Heart left ventricle (tissue), 16 donors: ENCODE results near the gene ITPR2. TPM values are rescaled to one million over a fixed set of nuclear protein-coding genes. Genes with fewer than 3 reads are reported as not detected.

Source experiments
- ATAC-seq, 4 donors: fragments of 200-7000 bp; cut with Tn5 transposase; one replicate each; pipeline ENCODE4 v1.9.1; 2020 to 2022; ENCODE audit warnings: moderate library complexity in 4 of 4, mild to moderate bottlenecking in 3 of 4, moderate number of reproducible peaks in 1 of 4
- DNase-seq, 5 donors: peaks; one replicate each; pipeline ENCODE4 v3.0.0-alpha.2; 2020
- H3K27ac ChIP-seq, 12 donors: fragments of 200-600 bp; sonication (generic) in 4 of 12; one replicate each; pipeline versions ENCODE4 v1.5.0 to v1.8.0; 2016 to 2022; ENCODE audit warnings: mild to moderate bottlenecking in 2 of 12
- H3K27me3 ChIP-seq, 9 donors: fragments of 200-600 bp; sonication (generic) in 2 of 9; one replicate each; pipeline versions ENCODE4 v1.5.1 to v1.8.0; 2016 to 2022; ENCODE audit warnings: mild to moderate bottlenecking in 3 of 9
- H3K36me3 ChIP-seq, 9 donors: fragments of 200-600 bp; sonication (generic) in 2 of 9; one replicate each; pipeline versions ENCODE4 v1.5.0 to v1.8.0; 2018 to 2022; ENCODE audit warnings: mild to moderate bottlenecking in 2 of 9
- H3K4me1 ChIP-seq, 12 donors: fragments of 200-600 bp; sonication (generic) in 4 of 12; one replicate each; pipeline versions ENCODE4 v1.5.0 to v1.8.0; 2016 to 2022; ENCODE audit warnings: mild to moderate bottlenecking in 3 of 12
- H3K4me3 ChIP-seq, 12 donors: fragments of 200-600 bp; sonication (generic) in 4 of 12; one replicate each; pipeline versions ENCODE4 v1.5.0 to v1.8.0; 2017 to 2022; ENCODE audit warnings: mild to moderate bottlenecking in 9 of 12, moderate library complexity in 4 of 12
- H3K9me3 ChIP-seq, 12 donors: fragments of 200-600 bp; sonication (generic) in 4 of 12; one replicate each; pipeline versions ENCODE4 v1.5.0 to v1.8.0; 2016 to 2022; ENCODE audit warnings: mild to moderate bottlenecking in 1 of 12
- CTCF ChIP-seq, 12 donors: fragments of 200-600 bp; sonication (generic) in 4 of 12; IDR thresholded peaks; one replicate each; pipeline versions ENCODE4 v1.5.0 to v1.8.0; 2018 to 2022; ENCODE audit warnings: antibody characterized with exemption in 12 of 12, mild to moderate bottlenecking in 5 of 12
- POLR2A ChIP-seq, 2 donors: fragments of 450-650 bp; IDR thresholded peaks; one replicate each; pipeline ENCODE4 v1.6.1; 2017; ENCODE audit warnings: antibody characterized with exemption in 2 of 2, mild to moderate bottlenecking in 2 of 2, moderate library complexity in 2 of 2
- WGBS, 4 donors: extraction: QIAGEN DNeasy Blood & Tissue Kit in 2 of 4; methylation state at CpG; one replicate each; pipeline versions ENCODE4 v1.1.5 to v1.1.7; 2013 to 2018; 5-methylcytosine and 5-hydroxymethylcytosine counted together
- intact Hi-C, 10 donors: fragments of 100-400 bp; cut with DNase I; formaldehyde crosslinking; loops; one replicate each; pipeline versions ENCODE4 v1.11.1 to v1.14.2; 2022
- polyA plus RNA-seq, 2 donors: library from polyadenylated mRNA; stranded (reverse); fragments of 200-250 nt; gene quantifications; one replicate each; pipeline ENCODE4 v1.2.3, GENCODE V29; 2013
- total RNA-seq, 9 donors: library from RNA; depleted of rRNA in 2 of 9; stranded (reverse); fragments of >200 nt in 2 of 9; fragmentation: NEBNext Ultra II Directional in 3 of 9; extraction: Animal tissue kit (Norgen Biotek cat#: 25700) in 3 of 9; gene quantifications; one replicate each; pipeline versions ENCODE4 v1.1.0 to v1.2.4, GENCODE V29; 2016 to 2023
- donor health status: ischemic (EF 13 %, LVEDD 7.1; RV severe dilation, severe dysfunction).
- donor health status: healthy with polysubstance abuse.
- donor health status: DM: no; HTN: yes; CAD: no.
- donor health status: DM: no; HTN: no; CAD: no.
- donor health status: ischemic (EF 25% LVEDD 6.9; RV normal size, moderate dysfunction).
- donor health status: ischemic (EF 25% LVEDD 5.7; RV mildly dilated, moderate dysfunction).
- donor health status: healthy.
- donor health status: DM: yes; HTN: yes; CAD: no.
- donor health status: ischemic (EF 35%, LVEDD 5.7; RV mildly dilated, moderate dysfunction).
- donor health status: nonischemic (EF 11% LVEDD 7.7; RV severe dilation, severe dysfunction).
- donor health status: DM: yes; HTN: yes; CAD: no.
- donor health status: PGD.
- donor health status: ischemic (EF 29% LVEDD 5.4; RV normal size, mild dysfunction).
- donor health status: nonischemic (EF 23%, LVEDD 6.1; RV moderate dilation, normal function).

The ITPR2 gene
- total and polyA plus RNA-seq, 11 donors = 3.4 to 45.6 (median 11.8) TPM

DNA sequence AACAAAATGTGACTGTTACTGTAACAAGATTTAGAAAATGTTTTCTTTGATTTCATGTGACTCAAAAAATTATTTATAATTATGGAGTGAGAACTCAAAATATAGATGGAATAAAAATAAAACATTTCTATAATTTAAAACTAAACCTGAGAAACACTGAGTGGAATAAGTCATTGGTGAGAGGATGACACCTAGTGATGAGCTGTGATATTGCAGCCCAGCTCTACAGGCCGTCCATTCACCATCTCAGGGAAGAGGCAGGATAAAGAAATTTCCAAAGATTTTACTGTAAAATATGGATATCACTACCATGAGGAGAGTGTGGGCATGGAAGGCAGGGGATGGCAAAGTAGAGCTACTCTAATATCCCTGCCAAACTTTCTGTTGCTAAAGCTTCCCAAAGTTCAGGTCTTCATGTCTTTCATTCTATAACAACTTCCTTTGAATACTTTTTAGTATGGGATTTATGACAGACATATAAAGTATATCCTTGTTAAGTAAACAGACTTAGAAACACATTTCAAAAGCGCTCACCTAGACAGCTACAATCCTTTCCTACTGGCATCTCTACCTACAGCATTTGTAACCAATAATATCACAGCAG lies 308.0 kb downstream of the ITPR2 start:
- ATAC-seq (no peak), DNase-seq (no peak)
- Histone ChIP-seq H3K36me3 (peaks cover 0 to 21% (median 0%) of the 10 kb centered on the region in 9 donors), H3K4me1 (peaks cover 0 to 13% (median 0%) of the 10 kb centered on the region in 12 donors), H3K4me3 (no peak overlapping the region), H3K27ac (no peak overlapping the region), H3K27me3 (no peaks in the 10 kb centered on the region), H3K9me3 (peaks cover 0 to 31% (median 12%) of the 10 kb centered on the region in 12 donors)
- TF ChIP-seq POLR2A (IDR thresholded peaks at IDR 0.05) (no peak), CTCF (IDR thresholded peaks at IDR 0.05) (peak; percentile 8 to 58 (median 38))
- 92 to 98% (median 97%) methylated on average over 2 of the region's 2 CpGs for WGBS, 4 donors
- intact Hi-C loops = loop anchor here in 2 of 10 donors (10.0 kb wide), 1 partner anchor 400 kb away; the partner anchor contains the start of gene BHLHE41 (in 2 of the 2)

GRCh38 chr12:26523708-26524150 lies 309.3 kb downstream of the ITPR2 start:
- TF ChIP-seq POLR2A (IDR thresholded peaks at IDR 0.05) = no peak
- no peak for TF ChIP-seq CTCF (IDR thresholded peaks at IDR 0.05)
- Histone ChIP-seq H3K36me3 (peaks cover 0 to 21% (median 0%) of the 10 kb centered on the region in 9 donors), H3K4me1 (peaks cover 0 to 13% (median 0%) of the 10 kb centered on the region in 12 donors), H3K4me3 (no peak overlapping the region), H3K9me3 (peaks cover 0 to 41% (median 13%) of the 10 kb centered on the region in 12 donors), H3K27me3 (no peaks in the 10 kb centered on the region), H3K27ac (peak overlapping the region in 10 of 12 donors; percentile 18 to 65 (median 47))
- ATAC-seq (peak; percentile 96 to 100 (median 100)), DNase-seq (peak; percentile 84 to 93 (median 87))
- intact Hi-C loops = loop anchor here in 2 of 10 donors (10.0 kb wide), 1 partner anchor 399 kb away; the partner anchor contains the start of gene BHLHE41 (in 2 of the 2)
- 34 to 47% (median 38%) methylated on average over 9 of the region's 9 CpGs for WGBS, 4 donors

DNA sequence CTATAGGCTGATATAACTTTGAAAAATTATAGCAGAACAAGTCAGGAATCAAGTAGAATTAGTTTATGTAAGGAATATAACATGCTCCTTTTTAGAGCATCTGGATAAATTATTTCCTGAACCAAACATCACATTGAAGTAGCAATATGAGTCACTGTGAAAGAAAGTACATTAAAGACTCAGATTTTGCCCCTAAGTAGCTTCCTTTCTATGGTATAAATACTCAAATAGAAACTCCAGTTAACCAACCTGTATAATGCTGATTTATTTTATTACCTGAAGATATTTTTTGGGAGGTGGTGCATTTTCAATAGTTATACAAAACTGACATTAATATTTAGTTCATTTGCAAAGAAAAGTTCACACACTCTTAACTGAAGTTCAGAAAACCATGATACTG lies 312.1 kb downstream of the ITPR2 start:
- Histone ChIP-seq H3K27me3 (no peaks in the 10 kb centered on the region), H3K36me3 (peaks cover 0 to 6% (median 0%) of the 10 kb centered on the region in 9 donors), H3K27ac (no peak overlapping the region), H3K4me1 (peaks cover 0 to 13% (median 0%) of the 10 kb centered on the region in 12 donors), H3K9me3 (peaks cover 0 to 32% (median 12%) of the 10 kb centered on the region in 12 donors), H3K4me3 (no peak overlapping the region)
- TF ChIP-seq POLR2A (IDR thresholded peaks at IDR 0.05) (no peak), CTCF (IDR thresholded peaks at IDR 0.05) (no peak)
- ATAC-seq = no peak
- intact Hi-C loops = loop anchor here in 2 of 10 donors (10.0 kb wide), 1 partner anchor 396 kb away; the partner anchor contains the start of gene BHLHE41 (in 2 of the 2)
- no peak for DNase-seq

DNA sequence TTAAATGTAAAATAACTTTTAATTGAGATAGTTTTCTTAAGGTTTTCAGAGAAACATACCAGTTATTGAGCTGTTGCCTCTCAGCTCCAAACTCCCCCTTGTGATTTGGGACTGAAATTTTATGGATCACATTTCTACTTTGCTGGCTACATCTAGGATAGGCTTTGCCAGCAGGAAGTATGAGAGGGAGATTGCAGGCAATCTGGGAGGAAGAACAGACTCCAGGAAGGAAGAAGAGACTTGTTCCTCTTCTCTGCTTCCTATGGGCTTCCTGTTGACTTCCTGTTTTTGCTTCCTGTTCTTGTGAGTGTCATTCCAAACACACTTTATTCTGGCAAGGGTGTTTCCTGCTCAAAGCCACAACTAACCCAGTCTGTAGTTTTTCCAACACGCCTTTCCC lies 312.9 kb downstream of the ITPR2 start:
- Histone ChIP-seq H3K9me3 (peaks cover 0 to 24% (median 4%) of the 10 kb centered on the region in 12 donors), H3K4me3 (no peak overlapping the region), H3K27ac (no peak overlapping the region), H3K36me3 (no peaks in the 10 kb centered on the region), H3K4me1 (peaks cover 0 to 14% (median 0%) of the 10 kb centered on the region in 12 donors), H3K27me3 (no peaks in the 10 kb centered on the region)
- TF ChIP-seq POLR2A (IDR thresholded peaks at IDR 0.05) = no peak
- no peak for TF ChIP-seq CTCF (IDR thresholded peaks at IDR 0.05)
- intact Hi-C loops = loop anchor here in 2 of 10 donors (10.0 kb wide), 1 partner anchor 395 kb away; the partner anchor contains the start of gene BHLHE41 (in 2 of the 2)
- no peak for DNase-seq
- 35 to 80% (median 74%) methylated on average over 1 of the region's 1 CpG for WGBS, 4 donors
- no peak for ATAC-seq
